ENCODE results near the gene DYNC1I1.

DYNC1I1 gene

DNA sequence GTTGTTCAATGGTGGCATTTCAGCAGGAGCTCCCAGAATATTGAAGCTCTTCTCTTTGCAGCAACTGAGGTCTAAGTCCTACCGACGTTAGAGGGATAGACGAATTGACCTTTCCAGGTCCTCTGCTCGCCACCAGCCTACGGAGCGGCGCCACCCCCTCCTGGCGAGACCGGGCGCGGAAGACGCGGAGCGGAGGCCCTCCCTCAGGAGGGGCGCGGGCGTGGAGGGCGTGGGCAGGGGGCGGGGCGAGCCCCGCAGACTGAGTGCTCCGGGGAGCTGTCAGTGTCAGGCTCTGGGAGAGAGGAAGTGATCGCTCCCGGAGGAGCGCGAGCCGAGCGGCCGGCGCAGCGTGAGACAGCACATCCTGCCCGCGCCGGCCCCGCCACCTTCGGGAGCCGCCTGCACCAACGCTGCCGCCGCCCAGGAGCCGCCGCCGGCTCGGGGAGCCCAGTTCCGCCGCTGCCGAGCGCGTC is at the start of gene DYNC1I1:
Gene DYNC1I1 (plus strand): TSS at position 257 of the 473 bp plus-strand sequence. CDS start 32,176 bp downstream, outside the sequence.
- DNase-seq: peak; percentile 58 to 95 (median 94)

DNA sequence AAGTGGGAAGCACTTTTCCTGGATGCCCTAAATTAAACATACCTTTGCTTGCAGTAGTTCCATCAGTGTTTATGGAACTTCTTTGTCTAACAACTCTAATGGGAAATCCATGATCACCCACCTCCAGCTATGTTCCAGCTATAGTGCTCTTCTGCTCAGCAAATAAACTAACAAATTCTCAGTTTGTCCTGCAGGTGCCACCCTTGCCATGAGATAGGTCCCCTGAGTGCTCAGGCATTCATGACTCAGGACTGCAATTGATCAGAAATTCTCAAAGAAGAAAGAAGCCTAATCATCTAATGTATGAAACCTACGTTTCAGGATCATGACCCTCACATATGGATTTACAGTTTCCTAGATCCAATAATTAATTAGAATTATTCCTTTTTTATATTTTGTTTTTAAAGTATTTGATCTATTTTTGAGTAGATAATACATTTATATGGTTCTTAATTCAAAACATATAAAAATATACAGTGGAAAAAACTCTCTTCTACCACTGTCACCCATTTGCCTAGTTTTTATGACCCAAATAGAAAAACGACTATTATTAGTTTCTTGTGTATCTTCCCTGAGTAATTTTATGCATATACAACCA is 48.7 kb upstream of the DYNC1I1 start:
- peak; percentile 74 to 95 (median 75) for DNase-seq

DNA sequence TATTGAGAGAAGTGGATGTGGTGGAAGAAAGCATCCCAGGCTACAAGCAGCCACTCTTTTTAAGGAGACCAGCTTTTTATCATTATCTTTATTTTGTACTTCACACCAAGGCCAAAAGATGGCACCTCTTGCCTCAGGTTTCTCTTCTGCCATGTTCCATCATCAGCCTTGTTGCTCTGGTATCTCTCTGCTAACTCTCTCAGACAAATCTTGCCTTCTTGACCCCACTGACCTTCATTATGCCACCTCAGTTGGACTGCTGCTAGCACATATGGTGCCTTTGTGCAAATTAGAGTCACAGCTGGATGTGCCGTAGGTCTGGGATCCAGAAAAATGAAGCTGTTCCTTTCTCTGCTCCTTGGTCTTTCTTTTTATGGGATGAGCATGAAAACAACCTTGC is 47.1 kb upstream of the DYNC1I1 start:
- DNase-seq: peak; percentile 18 to 90 (median 83)

DNA sequence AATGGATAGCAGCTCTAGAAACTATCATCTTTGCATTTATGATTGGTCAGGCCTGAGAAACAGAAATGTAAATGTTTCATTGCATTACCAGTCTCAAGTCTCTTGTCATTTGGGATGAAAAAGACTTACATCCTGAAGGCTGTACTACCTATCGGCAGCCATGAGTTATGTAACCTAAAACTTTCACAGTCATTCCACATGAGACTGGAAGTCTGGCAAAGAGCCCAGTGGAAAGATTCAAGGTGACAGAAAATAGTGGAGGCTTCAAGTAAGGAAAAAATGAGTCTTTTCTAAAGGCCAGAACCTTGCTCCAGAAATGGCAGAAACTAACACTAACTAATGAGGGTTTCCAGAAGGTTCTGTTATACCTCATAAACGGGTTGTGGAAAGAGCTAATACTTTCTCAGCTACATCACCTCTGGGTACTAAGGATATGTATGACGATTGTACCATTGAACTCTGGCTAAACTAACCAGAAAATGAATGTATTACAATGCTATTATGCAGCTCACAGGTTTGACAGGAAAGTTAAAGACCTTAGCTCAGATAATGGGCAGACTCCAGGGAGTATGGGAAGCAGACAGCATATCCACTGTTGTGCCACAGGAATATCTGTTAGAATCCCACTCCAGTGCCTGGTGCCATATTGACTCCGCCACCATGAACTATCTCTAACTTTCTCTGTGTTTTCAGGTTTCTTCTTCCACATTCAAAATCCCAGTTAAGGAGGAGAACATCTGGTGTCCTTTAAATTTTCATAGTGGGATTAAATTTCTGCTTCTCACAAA is 41.7 kb upstream of the DYNC1I1 start:
- peak in 1 of 3 experiments; percentile 30 for DNase-seq

DNA sequence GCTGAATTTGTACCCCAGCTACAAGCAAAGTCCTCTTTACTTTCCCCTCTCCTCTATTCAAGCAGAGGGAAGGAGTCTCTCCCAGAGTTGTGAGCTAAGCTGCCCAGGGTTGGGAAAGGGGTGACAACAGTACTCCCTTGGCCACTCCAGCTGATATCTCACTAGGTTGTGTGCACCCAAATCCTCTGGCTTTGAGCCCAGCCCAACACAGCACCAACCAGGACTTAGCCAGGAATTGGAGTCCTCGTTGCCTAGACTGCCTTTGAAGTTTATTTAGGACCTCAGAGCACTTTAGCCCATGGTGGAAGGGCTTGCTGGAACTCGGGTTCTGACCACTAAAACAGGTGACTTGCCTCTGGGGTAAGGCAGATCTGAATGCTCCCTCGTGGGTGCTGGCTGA is 35.7 kb upstream of the DYNC1I1 start:
- no peak for DNase-seq

DNA sequence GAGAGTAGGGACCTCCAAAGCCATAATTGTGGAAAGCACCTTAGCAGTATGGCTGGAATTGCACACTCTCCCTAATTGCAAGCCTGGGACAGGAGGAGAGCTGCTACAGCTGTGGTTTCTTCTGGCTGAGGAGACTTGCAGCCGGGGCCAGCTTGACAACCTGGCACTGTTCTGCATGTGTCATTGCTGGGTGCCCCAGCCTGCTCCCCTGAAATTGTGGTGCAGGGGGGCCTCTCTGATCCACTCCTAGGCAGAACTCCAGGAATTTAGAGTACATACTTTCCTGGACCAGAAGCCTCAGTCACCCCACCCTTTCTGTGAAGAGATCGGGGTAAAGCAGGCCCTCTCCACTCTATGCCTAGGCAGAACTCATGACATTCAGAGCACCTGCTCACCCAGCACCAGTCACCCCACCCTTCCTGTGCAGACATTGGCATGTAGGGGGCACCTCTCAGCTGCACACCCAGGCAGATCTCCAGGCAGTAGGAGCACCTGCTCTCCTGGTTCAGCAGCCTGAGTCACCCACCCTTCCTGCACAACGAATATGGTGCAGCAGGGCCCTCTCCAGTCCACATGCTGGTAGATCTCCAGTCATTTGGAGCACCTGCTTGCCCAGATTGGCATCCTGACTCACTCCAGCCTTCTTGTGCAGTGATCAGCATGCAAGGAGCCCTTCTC is 34.4 kb upstream of the DYNC1I1 start:
- peak in 1 of 3 experiments; percentile 29 for DNase-seq

DNA sequence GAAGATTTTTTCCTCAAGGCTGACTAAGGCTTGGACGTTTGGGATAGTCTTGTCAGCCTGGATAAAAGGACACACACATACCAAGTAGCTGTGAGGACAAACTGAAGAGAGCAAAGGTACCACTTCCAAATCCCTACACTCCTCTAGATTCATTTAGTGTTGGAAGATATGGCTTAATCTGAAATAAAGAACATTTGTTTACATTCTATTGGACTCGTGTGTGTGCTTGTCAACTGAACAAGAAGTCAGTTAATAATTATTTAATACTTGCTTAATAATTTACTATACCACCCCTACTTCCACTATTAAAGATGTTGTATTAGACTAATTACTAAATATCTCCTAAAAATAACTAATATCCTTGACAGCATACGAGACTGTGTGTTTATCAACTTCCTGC is 23.3 kb upstream of the DYNC1I1 start:
- DNase-seq: no peak

DNA sequence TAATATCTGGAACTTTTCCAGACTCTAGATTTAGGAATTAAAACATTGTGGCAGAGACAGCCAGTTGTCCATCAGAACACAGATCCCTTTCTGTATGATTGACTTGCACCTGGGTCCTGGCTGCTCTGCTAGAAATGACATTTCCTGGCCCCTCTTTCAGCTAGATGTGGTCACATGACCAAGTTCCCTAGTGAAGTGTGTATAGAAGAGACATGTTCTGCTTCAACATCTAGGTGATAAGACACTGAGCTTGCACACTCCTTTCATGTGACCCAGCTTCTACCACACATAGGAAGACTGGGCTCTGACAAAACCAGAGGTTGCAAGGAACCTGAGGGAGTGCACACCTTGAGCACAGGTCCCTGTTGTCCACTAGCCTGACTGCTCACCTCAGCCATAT is 22.8 kb upstream of the DYNC1I1 start:
- peak in 1 of 3 experiments; percentile 22 for DNase-seq

DNA sequence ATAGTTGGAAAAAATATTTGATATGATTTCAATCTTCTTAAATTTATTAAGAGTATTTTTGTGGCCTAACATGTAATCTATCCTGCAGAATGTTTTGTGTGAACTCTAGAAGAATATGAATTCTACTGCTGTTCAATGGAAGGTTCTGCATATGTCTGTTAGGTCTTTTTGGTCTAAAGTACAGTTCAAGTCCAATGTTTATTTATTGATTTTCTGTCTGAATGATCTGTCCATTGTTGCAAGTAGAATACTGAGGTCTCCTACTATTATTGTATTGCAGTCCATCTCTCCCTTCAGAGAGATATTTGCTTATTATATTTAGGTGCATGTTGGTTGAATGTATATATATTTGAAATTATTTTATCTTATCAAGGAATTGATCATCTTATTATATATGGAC is 18.9 kb upstream of the DYNC1I1 start:
- no peak for DNase-seq

DNA sequence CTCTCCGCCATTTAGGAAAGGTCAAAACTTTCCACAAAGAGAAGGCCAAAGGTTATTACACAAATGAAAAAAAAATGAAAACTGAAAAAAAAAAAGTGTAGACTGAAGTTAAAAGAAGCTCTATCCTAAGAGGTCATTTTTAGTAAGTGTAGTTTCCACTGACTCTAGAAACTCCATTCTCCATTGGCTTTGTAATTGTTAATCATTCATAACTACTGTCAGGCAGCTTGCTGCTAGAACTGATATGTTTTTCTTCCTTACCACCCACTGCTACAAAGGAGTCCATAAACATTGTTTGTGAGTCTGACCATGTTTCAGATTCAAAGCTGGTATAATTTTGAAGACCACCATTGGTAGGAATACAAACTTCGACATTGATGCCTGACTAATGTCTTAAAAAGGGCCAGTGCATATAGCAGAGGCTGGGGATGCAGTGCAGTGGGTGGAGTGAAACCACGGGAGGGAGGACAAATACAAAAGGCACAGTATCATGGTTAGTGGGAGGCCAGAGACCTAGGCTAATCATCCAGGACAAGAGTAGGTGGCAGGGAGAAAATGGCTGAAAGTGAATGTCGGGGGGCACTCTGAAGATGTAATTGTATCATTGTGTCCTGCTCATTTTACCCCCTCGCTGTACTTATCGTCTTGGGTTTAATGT is 16.9 kb upstream of the DYNC1I1 start:
- no peak for DNase-seq

DNA sequence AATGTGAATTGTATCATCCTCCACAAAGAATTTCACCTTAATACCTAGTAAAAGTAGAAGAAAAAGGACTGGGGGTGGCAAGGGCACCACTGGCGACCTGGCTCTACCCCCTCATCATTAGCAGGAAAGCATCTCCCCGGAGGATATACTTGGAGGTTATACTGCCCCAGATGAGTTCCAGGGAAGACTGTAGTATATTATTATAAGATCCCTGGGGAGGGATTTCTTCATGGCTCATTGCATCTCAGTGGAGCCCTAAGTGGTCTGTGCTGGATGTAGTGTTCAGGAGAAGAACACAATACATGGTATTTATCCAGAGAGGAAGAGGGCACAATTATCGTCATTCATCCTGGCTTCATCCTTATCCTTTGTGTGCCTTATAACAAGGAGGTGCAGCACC is 14.2 kb upstream of the DYNC1I1 start:
- peak; percentile 84 to 98 (median 96) for DNase-seq

DNA sequence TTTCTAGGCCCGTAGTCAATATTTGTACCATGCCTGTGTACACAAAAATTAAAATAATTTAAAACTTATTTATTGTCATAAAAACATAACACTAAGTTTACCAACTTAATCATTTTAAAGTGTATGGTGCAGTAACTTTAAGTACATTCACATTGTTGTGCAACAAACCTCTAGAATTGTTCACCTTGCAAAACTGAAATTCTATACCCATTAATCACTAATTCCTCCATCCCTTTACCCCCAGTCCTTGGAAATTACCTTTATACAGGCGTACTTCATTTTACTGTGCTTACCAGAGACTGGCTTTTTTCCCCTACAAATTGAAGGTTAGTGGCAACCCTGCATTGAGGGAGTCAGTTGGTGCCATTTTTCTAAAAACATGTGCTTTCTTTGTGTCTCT is 6.3 kb upstream of the DYNC1I1 start:
- no peak for DNase-seq

DNA sequence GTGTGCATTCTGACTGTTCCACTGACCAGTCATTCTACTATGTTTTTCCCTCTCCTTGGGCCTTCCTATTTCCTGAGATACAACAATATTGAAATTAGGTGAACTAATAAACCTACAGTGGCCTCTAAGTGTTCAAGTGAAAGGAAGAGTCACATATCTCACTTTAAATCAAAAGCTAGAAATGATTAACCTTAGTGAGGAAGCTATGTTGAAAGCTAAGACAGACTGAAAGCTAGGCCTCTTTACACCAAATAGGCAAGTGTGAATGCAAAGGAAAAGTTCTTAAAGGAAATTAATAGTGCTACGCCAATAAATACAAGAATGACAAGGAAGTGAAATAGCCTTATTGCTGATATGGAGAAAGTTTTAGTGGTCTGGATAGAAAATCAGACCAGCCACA is 5.7 kb upstream of the DYNC1I1 start:
- DNase-seq: no peak

DNA sequence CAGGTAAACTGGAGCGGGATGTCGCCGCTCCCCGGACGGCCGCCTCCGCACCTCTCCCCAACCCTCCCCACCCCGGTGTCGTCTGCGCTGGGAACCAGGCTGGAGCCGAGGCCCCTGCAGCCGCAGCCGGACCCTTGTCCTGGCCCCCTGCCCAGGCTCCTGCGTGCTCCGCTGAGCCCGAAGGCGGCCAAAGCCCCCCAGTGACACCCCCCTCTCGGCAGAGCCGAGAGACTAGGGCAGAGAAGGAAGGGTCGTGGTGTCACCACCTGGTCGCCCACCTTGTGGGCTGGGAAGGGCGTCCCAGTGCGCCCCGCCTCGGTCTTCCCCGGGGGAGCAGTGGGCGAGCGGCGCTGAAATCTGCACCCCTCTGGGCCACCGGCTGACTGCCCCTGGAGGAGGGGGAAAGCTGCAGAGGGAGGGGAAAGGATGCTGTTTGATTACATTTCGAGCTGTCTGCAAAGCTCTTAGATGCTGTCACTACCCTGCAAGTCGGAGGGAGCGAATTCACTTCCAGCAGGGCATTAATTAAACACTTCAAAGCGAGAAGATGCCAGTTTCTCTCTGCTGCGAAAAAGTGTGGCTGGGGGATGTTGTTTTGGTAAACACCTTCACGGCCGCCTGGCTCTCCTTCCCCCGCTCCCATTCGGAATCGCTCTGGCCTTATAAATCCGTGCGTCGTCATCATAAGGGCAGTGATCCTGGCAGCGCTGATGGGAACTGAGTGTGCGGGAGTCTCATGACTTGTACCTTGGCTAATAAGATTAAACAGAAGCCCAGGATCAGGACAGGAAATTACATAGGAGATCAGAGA is 622 bp downstream of the DYNC1I1 start:
- DNase-seq: peak in 2 of 3 experiments; percentile 84 to 91

DNA sequence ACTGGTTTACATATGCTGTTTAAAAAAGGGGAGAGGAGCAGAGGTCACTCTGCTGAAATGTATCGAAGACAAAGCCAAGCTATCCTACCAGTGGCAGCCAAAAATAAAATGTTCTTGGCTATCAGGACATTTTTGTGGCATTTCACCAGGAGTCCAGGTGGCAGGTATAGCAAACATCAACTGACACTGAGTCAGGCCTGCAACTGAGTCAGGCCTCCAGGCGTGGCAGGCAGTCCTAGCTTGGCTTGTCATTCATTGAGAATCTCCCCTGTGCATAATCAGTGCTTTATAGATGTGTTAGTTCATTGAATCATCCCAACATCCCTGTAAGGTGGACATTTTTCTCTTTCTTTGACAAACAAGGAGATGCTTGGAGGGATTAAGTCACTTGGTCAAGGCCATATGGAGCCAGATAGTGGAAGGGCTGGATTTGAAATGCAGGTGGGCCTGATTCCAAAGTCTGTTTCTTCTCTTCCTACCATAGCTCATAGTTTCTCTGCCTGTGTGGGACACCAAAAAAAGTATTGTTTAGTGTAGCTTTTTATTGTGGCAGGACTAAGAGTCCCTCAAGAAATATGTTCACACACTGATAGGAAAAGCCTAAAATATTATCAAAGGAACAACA is 4.3 kb downstream of the DYNC1I1 start:
- DNase-seq: no peak

DNA sequence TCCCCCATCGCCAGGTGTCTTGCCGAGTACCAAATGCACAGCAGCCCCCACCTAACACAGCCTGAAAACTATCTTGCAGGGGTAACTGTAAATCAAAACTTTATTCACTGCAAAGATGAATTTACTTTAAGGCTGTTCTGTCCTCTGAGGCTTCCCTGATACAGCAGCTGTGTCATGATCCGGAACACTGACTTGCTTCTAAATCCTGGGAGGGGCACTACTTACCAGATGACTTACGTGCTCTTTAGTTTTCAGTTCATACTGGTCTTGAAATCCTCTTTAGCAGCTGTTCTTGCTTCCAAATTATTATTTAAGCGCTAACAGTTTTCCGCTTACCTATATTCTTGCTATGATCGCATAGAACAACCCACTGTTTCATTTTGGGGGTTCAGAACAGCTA is 4.9 kb downstream of the DYNC1I1 start:
- DNase-seq: peak in 2 of 3 experiments; percentile 14 to 55

DNA sequence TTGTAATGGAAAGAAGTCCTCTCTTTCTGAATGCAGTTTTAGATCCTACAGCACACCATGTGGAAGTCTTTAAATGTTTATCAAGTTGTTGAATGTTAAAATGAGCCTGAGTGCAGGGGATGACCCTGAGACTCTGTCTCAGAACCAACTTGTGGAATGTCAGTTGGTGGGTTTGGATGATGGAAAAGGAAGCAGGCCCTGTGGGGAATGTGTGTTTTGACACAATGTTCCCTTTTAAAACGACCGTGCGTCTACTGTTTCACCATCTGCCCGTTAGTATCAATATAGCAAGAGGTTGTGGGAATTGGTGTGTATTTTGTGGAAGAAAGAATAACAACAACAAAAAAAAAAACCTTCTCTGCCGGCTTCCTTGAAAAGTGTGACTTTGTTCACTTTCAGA is 8.3 kb downstream of the DYNC1I1 start:
- no peak for DNase-seq

DNA sequence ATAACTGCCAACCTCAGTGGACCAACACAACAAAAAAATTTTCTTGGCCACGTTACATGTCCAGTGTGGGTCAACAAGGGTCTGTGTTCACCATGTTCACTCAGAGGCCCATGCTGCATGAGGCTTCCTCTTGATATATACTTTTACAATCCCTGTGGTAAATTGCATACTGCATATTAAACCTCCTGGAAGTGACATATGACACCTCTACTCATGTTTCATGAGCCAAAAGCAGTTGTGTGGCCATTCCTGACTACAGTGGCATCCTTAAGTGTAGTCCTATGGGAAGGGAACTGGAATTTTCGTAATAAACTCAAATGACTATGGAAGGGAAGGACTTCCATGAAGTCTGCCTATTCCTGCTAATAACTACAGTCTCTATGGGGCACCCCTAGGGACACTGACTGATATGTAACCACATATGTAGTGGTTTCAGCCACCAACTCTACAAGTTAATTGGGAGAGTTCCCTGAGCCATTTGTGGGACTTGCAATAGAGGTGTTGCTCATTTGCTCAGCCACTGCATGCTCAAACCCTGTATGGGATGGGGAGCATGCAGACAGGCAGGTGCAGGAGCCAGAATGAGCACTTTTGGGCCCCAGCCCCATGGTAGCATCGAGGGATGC is 9.7 kb downstream of the DYNC1I1 start:
- DNase-seq: no peak

DNA sequence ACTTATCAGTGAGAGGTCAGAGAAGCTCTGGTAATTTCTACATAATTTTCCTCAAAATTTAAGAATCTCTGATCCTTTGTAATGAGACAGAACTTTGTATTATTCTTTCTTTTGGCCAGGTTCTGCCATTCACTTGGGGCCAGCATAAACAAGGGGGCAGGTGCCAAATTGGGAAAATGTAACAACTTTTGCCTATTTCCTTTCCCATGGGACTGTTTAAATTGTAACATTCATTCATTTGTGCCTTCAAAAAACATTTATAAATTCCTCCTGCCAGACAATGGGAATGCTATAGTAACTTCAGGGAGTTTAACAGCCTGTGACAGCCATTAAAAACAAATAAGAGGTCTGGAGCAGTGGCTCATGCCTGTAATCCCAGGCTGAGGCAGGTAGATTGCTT is 12.4 kb downstream of the DYNC1I1 start:
- no peak for DNase-seq

DNA sequence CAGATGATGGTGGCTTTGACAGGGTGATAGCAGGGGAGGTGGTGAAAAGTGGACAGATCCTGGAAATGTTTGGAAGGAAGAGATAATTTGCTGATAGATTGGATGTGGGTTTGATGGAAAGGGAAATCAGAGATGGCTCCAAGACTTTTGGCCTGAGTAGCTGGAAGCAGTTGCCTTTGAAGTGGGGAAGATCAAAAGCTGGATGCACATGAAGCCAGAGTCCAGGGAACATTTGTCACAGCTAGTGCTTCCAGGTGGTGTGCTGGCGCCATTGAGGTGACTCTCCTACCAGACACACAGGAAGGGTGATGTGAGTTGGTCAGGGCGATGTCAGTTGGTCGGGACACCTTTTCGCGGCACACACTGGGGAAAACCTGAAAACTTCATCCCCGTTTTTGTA is 15.9 kb downstream of the DYNC1I1 start:
- no peak for DNase-seq

DNA sequence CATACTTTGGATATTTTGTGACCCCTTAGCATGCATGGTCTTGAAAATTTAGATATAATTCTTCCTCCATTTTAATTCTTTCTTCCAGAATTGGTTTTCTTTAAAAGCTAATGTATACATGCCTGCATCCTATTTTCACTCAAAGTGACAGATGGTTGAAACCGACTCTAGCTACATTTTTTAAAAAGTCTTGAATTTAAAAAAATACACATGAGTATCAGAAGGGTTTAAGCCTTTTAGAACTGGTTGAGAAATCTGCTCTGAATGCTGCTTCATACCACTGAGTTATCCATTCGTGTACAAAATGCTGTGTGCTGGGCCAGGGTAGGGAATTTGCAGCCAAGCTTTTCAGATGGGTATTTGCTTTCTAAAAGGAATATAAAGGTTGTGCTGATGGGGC is 16.5 kb downstream of the DYNC1I1 start:
- no peak for DNase-seq
